K562 (cell line): Measurements from ENCODE around the gene NTPCR. TPM values are rescaled to one million over a fixed set of nuclear protein-coding genes. Genes with fewer than 3 reads are reported as not detected.

Source experiments
- ARID2 ChIP-seq: fragments of 450-650 bp; IDR thresholded peaks from 2 replicates; pipeline ENCODE4 v1.6.1; 2017; ENCODE audit warnings: antibody characterized with exemption, mild to moderate bottlenecking
- CC2D1A ChIP-seq: fragments of 450-650 bp; IDR thresholded peaks from 2 replicates; pipeline ENCODE4 v1.6.1; 2017; ENCODE audit warnings: mild to moderate bottlenecking
- DMBX1 ChIP-seq: fragments of 250-450 bp; sonication (Bioruptor Pico); IDR thresholded peaks from 2 replicates; pipeline ENCODE4 v1.8.0; 2022; ENCODE audit warnings: inconsistent platforms, mild to moderate bottlenecking, moderate library complexity, borderline replicate concordance
- ELK1 ChIP-seq: sonication (generic); formaldehyde crosslinking; IDR thresholded peaks from 2 replicates; pipeline ENCODE4 v1.8.1; 2022; ENCODE audit warnings: missing genetic modification reagents
- EP300 ChIP-seq: IDR thresholded peaks from 2 replicates; pipeline ENCODE4 v1.6.1; 2012; ENCODE audit warnings: low read length, improper control_type of control experiment
- EZH2 ChIP-seq: IDR thresholded peaks from 2 replicates; pipeline ENCODE4 v1.6.1; 2012; ENCODE audit warnings: low read depth, mild to moderate bottlenecking, inconsistent platforms, low read length, borderline replicate concordance
- FOXO4 ChIP-seq: fragments of 450-650 bp; formaldehyde crosslinking; IDR thresholded peaks from 2 replicates; pipeline ENCODE4 v1.4.0; 2020; ENCODE audit warnings: mild to moderate bottlenecking, moderate library complexity
- MXI1 ChIP-seq: IDR thresholded peaks from 2 replicates; pipeline ENCODE4 v1.6.1; 2011; ENCODE audit warnings: low read depth, mild to moderate bottlenecking, improper control_type of control experiment, low read length
- OTX1 ChIP-seq: fragments of 450-650 bp; formaldehyde crosslinking; IDR thresholded peaks from 2 replicates; pipeline ENCODE4 v1.4.0; 2022; ENCODE audit warnings: mild to moderate bottlenecking
- PML ChIP-seq: IDR thresholded peaks from 2 replicates; pipeline ENCODE4 v1.6.1; 2012; ENCODE audit warnings: low read length, inconsistent platforms
- PTTG1 ChIP-seq: fragments of 450-650 bp; IDR thresholded peaks from 2 replicates; pipeline ENCODE4 v1.6.1; 2016; ENCODE audit warnings: low read depth, mild to moderate bottlenecking, missing genetic modification characterization, missing compliant biosample characterization
- REST ChIP-seq, 2 experiments: fragments of 450-650 bp; formaldehyde crosslinking in 1 of 2; IDR thresholded peaks; 2 replicates each; pipeline versions ENCODE4 v1.4.0 to v1.6.1; 2014 to 2020; ENCODE audit warnings: mild to moderate bottlenecking in 2 of 2, borderline replicate concordance in 1 of 2, low read depth in 1 of 2
- RFX7 ChIP-seq: fragments of 250-450 bp; sonication (Bioruptor Pico); IDR thresholded peaks from 2 replicates; pipeline ENCODE4 v1.5.1; 2021; ENCODE audit warnings: mild to moderate bottlenecking
- SOX6 ChIP-seq: fragments of 450-650 bp; IDR thresholded peaks from 2 replicates; pipeline ENCODE4 v1.6.1; 2014; ENCODE audit warnings: mild to moderate bottlenecking
- ZBTB7A ChIP-seq: IDR thresholded peaks from 2 replicates; pipeline ENCODE4 v1.6.1; 2011; ENCODE audit warnings: low read depth, mild to moderate bottlenecking, low read length, moderate library complexity, borderline replicate concordance; ENCODE audit not compliant: control insufficient read depth
- ZNF12 ChIP-seq: sonication (generic); formaldehyde crosslinking; IDR thresholded peaks from 2 replicates; pipeline ENCODE4 v1.4.0; 2020; ENCODE audit warnings: mild to moderate bottlenecking, missing genetic modification reagents
- ZNF277 ChIP-seq: fragments of 250-450 bp; sonication (Bioruptor Pico); IDR thresholded peaks from 2 replicates; pipeline ENCODE4 v1.8.0; 2022; ENCODE audit warnings: inconsistent platforms, mild to moderate bottlenecking, moderate library complexity, borderline replicate concordance
- ZNF696 ChIP-seq: fragments of 250-450 bp; sonication (Bioruptor Pico); conservative IDR thresholded peaks from 2 replicates; pipeline ENCODE4 v1.4.0; 2020; ENCODE audit warnings: mild to moderate bottlenecking, moderate library complexity
- polyA plus RNA-seq, 8 experiments: library from polyadenylated mRNA; depleted of rRNA in 4 of 8; stranded (reverse) in 5 of 8; unstranded in 3 of 8; fragments of >200 nt; fragmentation: Nextera tagmentation in 2 of 8; fragmentation: Illumina TruSeq in 1 of 8; extraction: Ambion mirVana in 2 of 8; extraction: Trizol in 1 of 8; gene quantifications; 2 replicates each; pipeline versions ENCODE4 v1.2.1 to v1.2.3, GENCODE V29; 2011 to 2014; ENCODE audit warnings: inconsistent platforms in 1 of 8, missing spikeins in 1 of 8
- total RNA-seq, 7 experiments: library from RNA; depleted of rRNA in 6 of 7; stranded (reverse); fragments of >200 nt in 6 of 7; fragmentation: Illumina TruSeq in 2 of 7; extraction: Trizol in 2 of 7; gene quantifications; 2 replicates each; pipeline versions ENCODE4 v1.2.1 to v1.2.3, GENCODE V29; 2011 to 2021; ENCODE audit warnings: low replicate concordance in 1 of 7

NTPCR gene
- total and polyA plus RNA-seq, 9 of the 15 experiments (the other 6 are each of a cell fraction or from before 2014, with no cell fraction given): 19.3 to 105 (median 48.8) TPM

GRCh38 chr1:232938926-232939325 is 11.5 kb upstream of the NTPCR start (continued):
- no peak for TF ChIP-seq ZNF277
- no peak for TF ChIP-seq ARID2
- no peak for TF ChIP-seq PML
- 0 out of 2 replicates have a peak, but pooled peaks have one; percentile 42 for TF ChIP-seq PTTG1 (tag)
- TF ChIP-seq EZH2: no peak
- TF ChIP-seq EP300: no peak
- TF ChIP-seq ELK1 (CRISPR knock-in tag): no peak
- no peak for TF ChIP-seq RFX7 (CRISPR knock-in tag)
- TF ChIP-seq ZNF696 (CRISPR knock-in tag): no peak
- no peak for TF ChIP-seq ZNF12 (CRISPR knock-in tag)
- TF ChIP-seq FOXO4 (CRISPR knock-in tag): no peak
- no peak for TF ChIP-seq ZBTB7A
- TF ChIP-seq MXI1: no peak
- TF ChIP-seq DMBX1 (CRISPR knock-in tag): no peak
- no peak for TF ChIP-seq SOX6
- no peak for TF ChIP-seq OTX1
- TF ChIP-seq CC2D1A: no peak
- TF ChIP-seq REST (IDR thresholded peaks at IDR 0.05; ENCODE audit: borderline replicate concordance): no peak
- TF ChIP-seq REST (CRISPR knock-in tag; IDR thresholded peaks at IDR 0.05; ENCODE audit: low read depth): no peak
